Gastroesophageal sphincter (tissue), 4 donors: ENCODE results near the gene PLEKHG5. TPM values are rescaled to one million over a fixed set of nuclear protein-coding genes. Genes with fewer than 3 reads are reported as not detected.

Source experiments
- ATAC-seq: fragments of 150-250 bp; one replicate; pipeline ENCODE4 v1.9.1; 2016; ENCODE audit warnings: mild to moderate bottlenecking, moderate library complexity
- H3K27ac ChIP-seq, 4 donors: fragments of 200-600 bp; sonication (generic) in 3 of 4; 1 replicate in 3 of 4; 2 replicates in 1 of 4; pipeline ENCODE4 v1.5.1; 2016 to 2019
- H3K27me3 ChIP-seq: fragments of 200-600 bp; sonication (generic); one replicate; pipeline ENCODE4 v1.5.1; 2019
- H3K36me3 ChIP-seq, 2 donors: fragments of 200-600 bp; sonication (generic); one replicate each; pipeline ENCODE4 v1.5.1; 2019; ENCODE audit warnings: control low read depth in 1 of 2
- H3K4me1 ChIP-seq, 3 donors: fragments of 200-600 bp; sonication (generic); 1 replicate in 2 of 3; 2 replicates in 1 of 3; pipeline ENCODE4 v1.5.1; 2016 to 2019; ENCODE audit warnings: control low read depth in 2 of 3
- H3K4me3 ChIP-seq, 2 donors: fragments of 200-600 bp; sonication (generic); one replicate each; pipeline ENCODE4 v1.5.1; 2019; ENCODE audit warnings: mild to moderate bottlenecking in 1 of 2, moderate library complexity in 1 of 2
- H3K9me3 ChIP-seq, 3 donors: fragments of 200-600 bp; sonication (generic); one replicate each; pipeline ENCODE4 v1.5.1; 2017 to 2019; ENCODE audit warnings: control low read depth in 2 of 3
- CTCF ChIP-seq, 4 experiments: fragments of 200-600 bp in 2 of 4; fragments of 450-650 bp in 2 of 4; sonication (generic) in 1 of 4; IDR thresholded peaks; one replicate each; pipeline ENCODE4 v1.5.1; 2017 to 2019; ENCODE audit warnings: antibody characterized with exemption in 4 of 4, mild to moderate bottlenecking in 2 of 4, moderate library complexity in 2 of 4
- EP300 ChIP-seq: sonication (generic); formaldehyde crosslinking; IDR thresholded peaks from one replicate; pipeline ENCODE4 v1.6.1; 2017; ENCODE audit warnings: antibody characterized with exemption, mild to moderate bottlenecking
- POLR2A ChIP-seq, 2 donors: fragments of 450-650 bp; IDR thresholded peaks; one replicate each; pipeline ENCODE4 v1.6.1; 2017; ENCODE audit warnings: antibody characterized with exemption in 2 of 2, mild to moderate bottlenecking in 2 of 2, moderate library complexity in 1 of 2
- POLR2AphosphoS5 ChIP-seq: sonication (generic); formaldehyde crosslinking; IDR thresholded peaks from one replicate; pipeline ENCODE4 v1.6.1; 2017; ENCODE audit warnings: antibody characterized with exemption
- WGBS, 2 donors: methylation state at CpG; one replicate each; pipeline ENCODE4 v1.1.5; 2018; ENCODE audit warnings: low coverage in 1 of 2; 5-methylcytosine and 5-hydroxymethylcytosine counted together
- total RNA-seq, 4 donors: library from RNA; depleted of rRNA; stranded (reverse); fragments of >200 nt; gene quantifications; one replicate each; pipeline ENCODE4 v1.1.0, GENCODE V29; 2016

PLEKHG5 gene
- total RNA-seq, 4 donors from 2014 or later: 8.6 to 14.0 (median 11.4) TPM

DNA sequence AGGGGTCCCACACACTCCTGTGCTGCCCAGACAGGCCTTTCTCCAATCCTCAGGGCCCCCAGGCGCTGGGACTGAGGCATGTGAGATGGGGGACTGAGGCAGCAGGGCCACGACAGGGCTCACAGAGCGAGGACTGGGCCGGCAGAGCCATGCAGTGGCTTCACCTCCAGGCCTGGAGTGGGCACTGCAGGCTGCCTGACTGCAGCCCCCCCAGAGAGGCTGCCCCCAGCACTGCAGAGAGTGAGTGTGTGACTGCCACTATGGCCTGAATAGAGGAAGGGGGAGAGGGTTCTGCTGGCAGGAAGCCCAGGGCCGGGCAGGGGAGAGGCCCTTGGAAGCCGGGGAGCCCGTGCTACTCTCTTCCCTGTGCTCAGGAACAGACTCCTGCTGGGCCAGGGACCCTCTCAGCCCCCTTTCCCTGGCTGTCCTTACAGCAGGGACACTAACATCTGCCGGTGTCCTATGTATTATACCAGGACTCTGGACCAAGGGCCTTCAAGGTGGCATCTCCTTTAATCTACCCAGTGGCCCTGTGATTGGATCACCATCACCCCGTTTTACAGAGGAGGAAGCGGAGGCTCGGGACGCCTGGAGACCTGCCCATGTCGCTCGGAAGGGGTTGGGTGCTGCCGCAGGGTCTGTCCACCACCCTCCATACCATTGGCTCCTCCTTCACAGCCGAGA lies 20.2 kb upstream of the PLEKHG5 start:
- Histone ChIP-seq H3K27me3 (peaks cover 22% of the 10 kb centered on the region), H3K9me3 (no peaks in the 10 kb centered on the region)
- 70% methylated on average over 8 of the region's 16 CpGs; no CpG with 5 or more reads in 1 of the 2 donors for WGBS, 2 donors

DNA sequence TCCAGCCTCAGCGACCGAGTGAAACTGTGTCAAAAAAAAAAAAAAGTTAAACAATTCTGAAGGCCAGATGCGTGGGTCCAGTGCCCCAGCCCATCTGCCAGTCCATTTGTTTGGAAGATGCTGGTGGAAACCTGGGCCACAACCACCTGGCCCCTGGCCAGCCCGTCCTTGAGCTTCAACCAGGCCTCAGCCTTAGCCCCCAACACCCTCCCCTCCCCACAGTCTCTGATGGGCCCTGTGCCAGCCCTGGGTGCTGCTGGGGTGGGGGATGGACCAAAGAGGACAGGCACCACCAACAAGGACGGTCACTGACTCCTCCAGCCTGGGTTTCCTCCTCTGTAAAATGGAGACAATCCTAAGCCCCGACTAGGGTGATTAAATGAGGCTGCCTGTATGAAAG lies 19.6 kb upstream of the PLEKHG5 start:
- no peaks in the 10 kb centered on the region for H3K9me3 ChIP-seq
- no peak overlapping the region for H3K27ac ChIP-seq
- WGBS, 2 donors: 80% methylated on average over 4 of the region's 6 CpGs; no CpG with 5 or more reads in 1 of the 2 donors
- H3K36me3 ChIP-seq: no peaks in the 10 kb centered on the region
- H3K4me3 ChIP-seq: no peak overlapping the region
- no peaks in the 10 kb centered on the region for H3K4me1 ChIP-seq
- H3K27me3 ChIP-seq: peaks cover 28% of the 10 kb centered on the region
- no peak for ATAC-seq
- TF ChIP-seq POLR2AphosphoS5 (no peak), POLR2A (IDR thresholded peaks at IDR 0.05) (no peak), EP300 (no peak), CTCF (IDR thresholded peaks at IDR 0.05) (no peak)

More for the DNA sequence above, 20.2 kb upstream of the PLEKHG5 start:
- Histone ChIP-seq H3K27ac (no peak overlapping the region), H3K36me3 (no peaks in the 10 kb centered on the region), H3K4me1 (no peaks in the 10 kb centered on the region), H3K4me3 (no peak overlapping the region)
- no peak for ATAC-seq
- no peak for TF ChIP-seq POLR2AphosphoS5
- TF ChIP-seq EP300: no peak
- no peak for TF ChIP-seq POLR2A (IDR thresholded peaks at IDR 0.05)
- TF ChIP-seq CTCF (IDR thresholded peaks at IDR 0.05): no peak

GRCh38 chr1:6510493-6510892 lies 19.0 kb upstream of the PLEKHG5 start:
- no peak for TF ChIP-seq CTCF (IDR thresholded peaks at IDR 0.05)
- no peak for TF ChIP-seq EP300
- TF ChIP-seq POLR2AphosphoS5: no peak
- no peak for TF ChIP-seq POLR2A (IDR thresholded peaks at IDR 0.05)
- H3K36me3 ChIP-seq: no peaks in the 10 kb centered on the region
- H3K4me1 ChIP-seq: no peaks in the 10 kb centered on the region
- 83% methylated on average over 1 of the region's 6 CpGs; no CpG with 5 or more reads in 1 of the 2 donors for WGBS, 2 donors
- peaks cover 34% of the 10 kb centered on the region for H3K27me3 ChIP-seq
- ATAC-seq: no peak
- H3K27ac ChIP-seq: no peak overlapping the region
- H3K4me3 ChIP-seq: no peak overlapping the region
- H3K9me3 ChIP-seq: no peaks in the 10 kb centered on the region

GRCh38 chr1:6509919-6510291 lies 18.4 kb upstream of the PLEKHG5 start:
- Histone ChIP-seq H3K27ac (no peak overlapping the region), H3K4me3 (no peak overlapping the region), H3K9me3 (no peaks in the 10 kb centered on the region), H3K4me1 (no peaks in the 10 kb centered on the region), H3K36me3 (no peaks in the 10 kb centered on the region), H3K27me3 (peaks cover 35% of the 10 kb centered on the region)
- no CpG with 5 or more reads among the region's 10 CpGs for WGBS, 2 donors
- no peak for ATAC-seq
- TF ChIP-seq CTCF (IDR thresholded peaks at IDR 0.05): no peak
- no peak for TF ChIP-seq EP300
- no peak for TF ChIP-seq POLR2A (IDR thresholded peaks at IDR 0.05)
- no peak for TF ChIP-seq POLR2AphosphoS5

DNA sequence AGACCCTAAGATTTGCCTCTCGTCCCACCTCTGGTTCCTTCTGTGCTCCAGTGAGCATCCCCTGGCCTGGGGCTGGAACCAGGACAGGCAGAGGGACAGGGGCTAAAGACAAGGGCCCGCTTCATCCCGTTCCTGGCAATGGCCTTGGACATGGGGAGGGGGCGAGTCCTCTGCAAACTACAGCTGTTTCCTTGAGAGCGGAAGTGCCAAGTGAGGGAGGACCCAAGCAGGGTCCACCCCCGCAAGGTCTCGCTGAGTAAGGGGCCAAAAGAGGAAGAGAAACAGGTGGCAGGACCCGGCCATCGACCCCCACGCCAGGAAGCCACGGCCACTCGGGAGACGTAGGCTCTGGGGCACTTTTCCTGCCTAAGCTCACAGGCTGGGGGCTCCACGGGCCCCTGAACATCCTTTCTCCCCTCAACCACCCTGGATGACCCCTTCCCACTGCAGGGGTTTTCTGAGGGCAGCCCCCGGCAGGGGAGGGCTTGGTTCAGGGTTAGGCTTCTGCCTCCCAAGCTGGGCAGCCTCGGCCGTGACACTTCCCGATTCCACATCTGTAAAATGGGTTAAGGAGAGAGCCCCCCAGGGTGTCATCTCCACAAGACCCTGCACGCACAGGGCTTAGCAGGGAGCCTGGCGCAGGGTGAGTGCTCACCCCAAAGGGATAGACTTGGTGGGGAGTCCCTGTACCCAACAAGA lies 17.9 kb upstream of the PLEKHG5 start:
- no peak for ATAC-seq
- Histone ChIP-seq H3K36me3 (no peaks in the 10 kb centered on the region), H3K27ac (no peak overlapping the region), H3K9me3 (no peaks in the 10 kb centered on the region), H3K27me3 (peaks cover 35% of the 10 kb centered on the region), H3K4me1 (no peaks in the 10 kb centered on the region), H3K4me3 (no peak overlapping the region)
- no peak for TF ChIP-seq EP300
- no peak for TF ChIP-seq POLR2A (IDR thresholded peaks at IDR 0.05)
- TF ChIP-seq CTCF (IDR thresholded peaks at IDR 0.05): no peak
- no peak for TF ChIP-seq POLR2AphosphoS5
- WGBS, 2 donors: 59 to 76% methylated on average over 8 of the region's 20 CpGs
